Liver (tissue), 3 donors: ENCODE measurements around the gene CFAP298.

ENCODE experiments used
- CTCF ChIP-seq: fragments of 150-350 bp; IDR thresholded peaks from 2 replicates; pipeline ENCODE4 v1.5.1; 2017; ENCODE audit warnings: improper control_type of control experiment, low read depth, low read length; ENCODE audit not compliant: missing input control
- RAD21 ChIP-seq, 2 donors: IDR thresholded peaks; 2 replicates each; pipeline ENCODE4 v1.6.1; 2016; ENCODE audit warnings: antibody characterized with exemption in 2 of 2, mild to moderate bottlenecking in 2 of 2
- REST ChIP-seq: IDR thresholded peaks from 2 replicates; pipeline ENCODE4 v1.6.1; 2016; ENCODE audit warnings: antibody characterized with exemption, mild to moderate bottlenecking
- SP1 ChIP-seq: IDR thresholded peaks from 2 replicates; pipeline ENCODE4 v1.6.1; 2018; ENCODE audit warnings: antibody characterized with exemption, mild to moderate bottlenecking
- donor health status: healthy.
- donor health status: healthy.

- TF ChIP-seq CTCF = no peak
- TF ChIP-seq SP1 = no peak
- TF ChIP-seq REST = no peak
- no peak for TF ChIP-seq RAD21 (IDR thresholded peaks at IDR 0.05)
Measured at GRCh38 chr21:32558106-32558505, 54.1 kb downstream of the CFAP298 start.
